Ammon's horn (tissue), 1 donor: ENCODE results near the gene OR6C76.
"Not testable (repeated sequence)": the region's sequence is repeated elsewhere in the genome, so short reads cannot be mapped to it uniquely, and the experiment has no call there.

ENCODE experiments used
- DNase-seq: peaks from one replicate; pipeline ENCODE4 v3.0.0-alpha.2; 2016; ENCODE audit warnings: low spot score

Gene OR6C76

DNA sequence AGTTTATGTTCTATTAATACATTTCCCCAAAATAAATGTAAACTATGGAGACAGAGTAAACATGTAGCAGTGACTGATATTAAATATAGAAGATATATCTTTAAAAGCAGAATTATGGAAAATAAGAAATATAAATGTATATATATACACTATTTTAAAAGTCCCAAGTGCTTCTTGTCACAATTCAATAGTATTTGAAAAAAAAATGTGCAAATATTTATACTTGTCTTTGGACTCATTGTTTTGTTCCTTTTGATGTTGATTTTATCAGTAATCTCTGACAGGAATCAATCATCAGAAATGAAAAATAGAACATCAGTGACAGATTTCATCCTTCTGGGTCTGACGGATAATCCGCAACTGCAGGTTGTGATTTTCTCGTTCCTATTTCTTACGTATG lies at the start of gene OR6C76:
Gene OR6C76, plus strand, starts transcription at position 301 of the 400 bp plus-strand sequence. Its CDS starts 0 bp downstream, at position 301.
- DNase-seq, result no peak

DNA sequence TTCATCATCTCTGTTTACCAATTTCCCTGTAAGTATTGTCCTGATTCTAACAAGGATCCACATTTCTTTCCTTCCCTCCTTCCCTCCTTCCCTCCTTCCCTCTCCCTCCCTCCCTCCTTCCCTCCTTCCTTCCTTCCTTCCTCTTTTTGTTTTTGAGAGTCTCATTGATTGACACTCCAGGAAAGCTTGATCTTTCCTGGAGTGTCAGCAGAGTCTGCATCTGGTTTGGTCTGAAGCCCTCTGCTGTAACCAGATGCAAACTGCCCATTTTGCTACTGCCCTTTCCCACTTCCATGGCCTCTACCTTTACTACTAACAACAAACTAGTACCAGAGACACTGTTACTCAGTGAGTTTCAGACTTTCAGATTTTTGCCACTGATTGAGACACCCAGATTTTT lies 40.2 kb upstream of the OR6C76 start:
- no peak for DNase-seq

DNA sequence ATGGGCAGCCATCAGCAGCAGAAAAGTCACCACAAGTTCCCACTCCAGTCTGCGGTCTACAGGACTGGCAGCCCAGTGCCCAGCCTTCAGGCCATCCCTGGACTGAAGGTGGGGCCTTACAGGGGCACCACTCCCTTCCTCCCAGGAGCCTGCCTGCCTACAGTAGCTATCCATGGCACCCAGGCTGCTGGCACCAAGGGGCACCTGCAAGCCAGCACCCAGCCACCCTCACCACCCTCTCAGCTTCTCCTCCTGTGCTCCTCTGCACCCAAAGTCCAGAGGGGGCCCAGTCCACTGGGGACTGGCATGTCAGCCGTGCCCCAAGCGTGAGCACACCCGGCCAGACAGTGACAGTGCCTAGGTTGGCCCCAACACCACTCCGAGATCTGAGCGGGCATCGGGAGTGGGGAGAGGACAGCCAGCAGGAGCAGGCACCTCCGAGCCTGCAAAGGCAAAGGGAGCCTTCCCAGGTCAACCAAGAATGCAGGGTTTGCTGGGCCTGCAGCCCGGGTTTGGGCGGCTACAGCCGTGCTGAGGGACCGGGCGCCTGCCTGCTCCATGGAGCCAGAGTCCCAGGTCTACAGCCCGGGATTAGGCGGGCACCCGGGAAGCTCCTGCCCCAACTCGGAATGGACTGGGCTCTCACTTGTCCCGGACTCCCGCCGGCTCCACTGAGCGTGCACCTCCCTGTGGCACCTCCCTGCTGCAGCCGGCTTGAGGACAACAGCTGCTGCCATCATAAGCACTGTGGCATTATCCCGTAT lies 33.8 kb upstream of the OR6C76 start:
- no peak for DNase-seq

DNA sequence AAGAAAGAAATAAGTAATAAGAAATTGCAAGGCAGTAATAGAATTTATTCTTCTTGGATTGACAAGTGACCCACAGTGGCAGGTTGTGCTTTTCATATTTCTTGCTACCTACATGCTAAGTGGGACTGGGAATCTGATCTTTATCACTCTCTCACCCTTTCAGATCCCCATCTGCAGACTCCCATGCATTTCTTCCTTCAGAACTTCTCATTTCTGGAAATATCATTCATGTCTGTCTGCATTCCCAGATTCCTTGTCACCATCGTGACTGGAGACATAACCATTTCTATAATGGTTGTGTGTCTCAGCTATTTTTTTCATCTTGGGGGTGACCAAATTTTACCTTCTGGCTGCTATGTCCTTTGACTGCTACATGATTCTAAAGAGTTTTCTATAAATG lies 29.7 kb upstream of the OR6C76 start:
- no peak for DNase-seq

DNA sequence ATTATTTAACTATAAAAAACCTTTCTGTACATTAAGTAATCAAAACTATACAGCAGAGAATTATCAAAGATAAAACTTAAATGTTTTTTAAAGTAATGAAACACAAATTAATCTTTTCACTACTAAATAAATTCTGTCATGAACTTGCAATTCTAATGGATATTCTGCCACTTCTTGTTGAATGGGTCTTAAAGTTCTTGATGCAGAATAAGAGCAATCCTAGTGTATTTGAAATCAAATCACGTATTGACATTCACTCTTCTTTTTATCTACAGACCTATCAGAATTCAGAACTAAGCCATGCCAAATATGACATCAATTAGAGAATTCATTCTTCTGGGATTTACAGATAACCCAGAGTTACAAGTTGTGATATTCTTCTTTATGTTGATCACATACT lies 25.8 kb upstream of the OR6C76 start, which contains the start of gene OR6C65:
Gene OR6C65, plus strand, starts transcription at position 301 of the 400 bp plus-strand sequence. Its CDS starts 0 bp downstream, at position 301.
- DNase-seq, result no peak

DNA sequence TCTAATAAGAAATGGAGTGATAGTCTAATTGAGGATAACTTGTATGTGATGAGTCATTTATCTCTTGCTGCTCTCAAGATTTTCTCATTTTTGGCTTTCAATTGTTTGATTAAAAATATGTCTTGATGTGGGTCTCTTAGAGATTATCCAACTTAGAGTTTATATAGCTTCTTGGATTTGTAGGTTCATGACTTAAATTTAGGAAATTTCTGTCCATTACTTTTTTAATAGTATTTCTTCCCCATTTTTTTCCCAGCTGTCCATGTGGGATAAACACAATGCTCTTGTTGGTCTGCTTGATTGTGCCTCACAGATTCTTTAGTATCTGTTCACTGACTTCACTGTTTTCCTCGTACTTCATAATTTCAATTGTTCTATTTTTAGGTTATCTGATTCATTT lies 18.2 kb upstream of the OR6C76 start:
- no peak for DNase-seq

DNA sequence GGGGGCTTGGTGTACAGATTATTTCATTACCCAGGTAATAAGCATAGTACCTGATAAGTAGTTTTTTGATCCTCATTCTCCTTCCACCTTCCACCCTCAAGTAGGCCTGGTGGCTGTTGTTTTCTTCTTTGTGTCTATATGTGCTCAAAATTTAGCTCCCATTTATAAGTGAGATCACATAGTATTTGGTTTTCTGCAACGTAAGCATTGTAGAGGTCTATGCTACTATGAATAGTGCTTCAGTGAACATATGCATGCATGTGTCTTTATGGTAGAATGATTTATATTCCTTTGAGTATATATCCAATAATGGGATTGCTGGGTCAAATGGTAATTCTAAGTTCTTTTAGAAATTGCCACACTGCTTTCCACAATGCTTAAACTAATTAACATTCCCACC lies 16.9 kb upstream of the OR6C76 start:
- not testable (repeated sequence) for DNase-seq

DNA sequence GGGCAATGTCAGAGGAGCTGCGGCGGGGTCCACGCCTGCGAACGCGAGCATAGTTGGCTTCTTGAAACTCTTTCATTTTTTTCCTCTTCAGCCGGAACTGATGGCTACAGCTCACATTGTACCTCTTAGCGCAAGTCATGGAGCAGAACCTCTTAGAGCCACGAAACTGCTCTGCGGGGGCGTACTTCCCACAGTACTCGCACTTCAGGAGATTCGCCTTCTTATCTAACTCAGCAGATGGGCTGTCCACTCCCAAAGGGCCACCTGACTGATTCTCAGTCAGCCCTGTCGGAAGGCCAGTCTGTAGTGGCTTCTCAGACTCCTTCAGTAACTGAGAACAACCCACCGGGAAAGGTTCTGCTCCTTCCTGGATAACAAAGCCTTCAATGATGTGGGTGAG lies 13.9 kb upstream of the OR6C76 start:
- DNase-seq, result not testable (repeated sequence)

DNA sequence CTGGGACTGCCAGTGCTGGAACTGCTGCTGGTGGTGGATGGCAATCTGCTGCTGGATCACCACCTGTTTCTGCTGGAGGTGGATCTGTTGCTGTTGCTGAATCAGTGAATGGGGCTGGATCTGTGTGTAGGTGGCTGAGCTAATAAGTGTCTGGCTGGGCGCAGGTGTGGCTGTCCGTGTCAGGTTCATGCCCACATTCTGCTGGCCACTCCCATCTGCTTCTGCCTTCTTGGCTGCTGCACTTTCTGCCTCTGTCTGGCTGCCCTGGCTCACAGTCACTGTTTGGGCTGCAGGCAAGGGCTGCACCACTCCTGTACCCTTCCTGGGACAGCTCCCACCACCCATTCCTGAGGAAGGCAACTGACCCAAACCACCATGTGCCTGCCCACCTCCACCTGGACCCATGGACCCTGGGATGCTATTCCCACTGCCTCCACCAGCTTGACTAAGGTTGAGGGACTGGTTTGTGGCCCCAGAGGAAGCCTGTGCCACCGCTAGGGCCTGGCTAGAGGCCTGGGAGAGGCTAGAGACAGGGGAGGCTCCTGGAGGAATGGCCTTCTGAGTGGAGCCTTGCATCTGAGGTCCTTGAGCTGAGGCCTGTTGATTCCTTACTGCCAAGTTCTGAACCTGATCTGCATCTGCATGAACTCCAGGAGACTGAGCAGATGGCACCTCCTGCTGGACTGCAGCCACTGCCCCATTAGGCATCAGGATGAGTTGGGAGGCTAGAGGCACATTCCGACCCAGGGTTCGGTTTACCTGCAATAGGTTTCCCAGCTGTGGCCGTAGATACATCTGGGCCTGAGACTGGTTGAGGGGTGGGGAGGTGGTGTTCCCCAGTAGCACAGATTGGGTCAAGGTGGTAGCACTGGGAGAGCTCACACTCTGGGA lies 12.3 kb upstream of the OR6C76 start:
- DNase-seq, result not testable (repeated sequence)

DNA sequence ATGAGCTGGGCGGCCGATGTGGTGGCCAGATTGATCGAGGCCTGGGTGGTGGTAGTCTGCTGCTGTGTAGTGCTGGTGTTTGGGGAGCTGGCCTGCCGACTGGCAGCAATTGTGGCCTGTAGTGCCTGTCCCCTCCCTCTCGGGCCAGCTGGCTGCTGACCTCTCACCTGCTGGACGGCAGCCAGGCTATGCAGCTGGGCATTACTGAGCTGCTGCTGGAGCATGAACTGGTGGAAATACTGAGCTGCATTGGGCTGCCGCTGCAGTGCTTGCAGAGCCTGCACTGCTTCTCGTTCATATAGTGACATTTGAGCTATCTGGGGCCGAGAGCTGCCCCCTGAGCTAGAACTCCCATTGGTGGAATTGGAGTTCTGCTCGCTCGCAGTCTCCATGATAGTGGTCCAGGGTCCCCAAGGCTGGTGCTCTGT lies 11.6 kb upstream of the OR6C76 start:
- not testable (repeated sequence) for DNase-seq

DNA sequence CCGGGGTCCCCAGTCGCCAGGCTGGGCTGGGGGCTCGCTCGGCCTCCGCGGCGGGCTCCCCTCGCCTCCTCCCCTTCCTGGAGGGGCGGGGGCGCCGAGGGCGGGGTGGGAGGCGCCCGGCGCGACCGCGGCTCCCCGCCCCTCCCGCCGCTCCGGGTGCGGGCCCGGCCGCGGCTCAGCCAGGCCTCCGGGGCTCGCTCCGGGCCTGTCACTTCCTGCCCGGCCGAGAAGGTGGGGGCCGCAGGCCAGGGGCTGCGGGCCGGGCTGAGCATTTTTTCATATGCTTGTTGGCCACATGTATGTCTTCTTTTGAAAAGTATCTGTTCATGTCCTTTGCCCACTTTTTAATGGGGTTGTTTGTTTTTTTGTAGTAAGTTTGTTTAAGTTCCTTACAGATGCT lies 11.2 kb upstream of the OR6C76 start:
- not testable (repeated sequence) for DNase-seq

DNA sequence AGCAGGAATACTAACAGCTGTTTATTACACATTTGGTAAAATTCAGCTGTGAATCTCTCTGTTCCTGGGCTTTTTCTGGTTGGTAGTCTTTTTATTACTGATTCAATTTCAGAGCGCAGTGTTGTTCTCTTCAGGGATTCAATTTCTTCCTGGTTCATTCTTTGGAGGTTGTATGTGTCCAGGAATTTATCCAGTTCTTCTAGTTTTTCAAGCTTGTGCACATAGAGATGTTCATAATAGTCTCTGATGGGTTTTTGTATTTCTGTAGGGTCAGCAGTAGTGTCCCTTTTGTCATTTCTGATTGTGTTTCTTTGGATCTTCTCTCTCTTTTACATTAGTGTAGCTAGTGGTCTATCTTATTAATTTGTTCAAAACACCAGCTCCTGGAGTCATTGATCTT lies 9.1 kb upstream of the OR6C76 start:
- no peak for DNase-seq

DNA sequence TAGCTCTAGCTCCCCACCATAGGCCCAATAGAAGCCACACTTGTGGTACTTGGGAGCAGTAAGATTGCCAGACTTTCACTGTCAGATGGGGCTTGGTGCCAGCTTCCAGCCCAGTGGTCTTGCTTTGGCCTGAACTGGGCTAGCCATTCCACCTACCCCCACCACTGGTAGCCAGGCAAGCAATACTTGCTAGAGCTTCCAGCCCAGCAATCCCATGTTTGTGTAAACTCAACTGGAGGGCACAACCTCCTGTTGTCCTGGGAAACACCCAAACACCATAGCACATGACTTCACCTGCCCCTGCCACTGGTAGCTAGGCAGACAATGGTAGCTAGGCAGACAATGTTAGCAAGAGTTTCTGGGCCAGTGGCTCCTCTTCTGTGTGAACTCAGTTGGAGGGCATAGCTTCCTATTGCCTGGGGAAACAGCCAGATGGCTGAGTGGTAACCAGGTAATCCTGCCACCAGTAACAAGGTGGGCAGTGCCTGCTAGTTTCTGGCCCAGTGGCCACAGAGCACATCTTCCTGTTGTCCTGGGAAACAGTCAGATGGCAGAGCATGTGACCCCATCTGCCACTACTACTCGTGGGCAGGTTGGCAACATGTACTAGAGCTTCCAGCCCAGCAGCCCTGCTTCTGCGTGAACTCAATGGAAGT lies 5.6 kb upstream of the OR6C76 start:
- DNase-seq, result no peak

DNA sequence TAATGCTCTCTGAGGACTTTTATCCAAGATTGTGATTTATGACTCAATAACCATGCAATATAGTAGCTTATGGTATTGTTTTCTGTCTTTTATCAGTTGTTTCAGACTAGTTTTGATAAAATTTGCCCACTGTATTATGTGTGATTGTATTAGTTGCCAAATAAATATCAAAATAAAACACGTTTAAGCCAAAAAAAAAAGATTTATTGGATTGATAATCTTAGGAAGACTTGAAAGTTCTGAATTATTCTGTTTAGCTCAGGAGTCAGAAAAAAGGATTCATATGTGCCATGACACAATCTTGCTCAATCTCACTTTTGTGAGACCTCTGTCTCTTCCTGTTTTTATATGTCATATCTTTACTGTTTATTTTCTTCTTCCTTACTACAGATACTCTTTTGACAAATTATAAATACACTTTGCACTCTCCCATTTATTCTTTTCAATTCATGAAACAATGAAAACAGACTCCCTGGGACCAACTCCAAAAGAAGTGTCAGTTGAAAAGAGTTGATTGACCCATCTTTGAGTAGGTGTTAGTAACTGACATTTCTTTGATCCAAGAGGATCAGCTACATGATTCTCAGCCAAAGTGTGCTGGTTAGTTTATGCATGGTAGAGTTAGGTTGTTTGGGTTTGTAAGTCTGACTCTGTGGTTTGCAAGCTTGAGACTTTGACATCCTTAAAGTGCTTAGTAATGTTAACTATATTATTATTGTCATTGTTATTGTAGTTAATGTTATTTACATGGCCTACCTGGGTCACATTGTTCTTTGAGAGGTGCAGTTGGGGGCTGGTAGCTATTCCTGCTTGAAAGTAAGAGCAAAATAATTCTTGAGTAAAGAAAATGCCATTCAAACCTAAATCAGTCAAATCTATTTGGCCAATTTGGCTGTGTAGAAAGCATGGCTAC lies 2.5 kb downstream of the OR6C76 start:
- no peak for DNase-seq

DNA sequence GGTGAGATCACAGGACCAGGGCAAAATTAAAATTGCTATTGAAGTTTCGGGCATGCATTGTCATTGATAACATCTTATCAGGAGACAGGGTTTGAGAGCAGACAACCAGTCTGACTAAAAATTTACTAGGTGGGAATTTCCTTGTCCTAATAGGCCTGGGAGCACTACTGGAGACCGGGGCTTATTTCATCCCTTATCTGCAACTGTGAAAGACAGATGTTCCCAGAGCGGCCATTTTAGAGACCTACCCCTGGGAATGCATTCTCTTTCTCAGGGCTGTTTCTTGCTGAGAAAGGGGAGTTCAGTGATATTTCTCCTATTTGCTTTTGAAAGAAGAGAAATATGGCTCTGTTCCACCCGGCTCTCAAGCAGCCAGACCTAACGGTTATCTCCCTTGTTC lies 15.2 kb downstream of the OR6C76 start:
- DNase-seq, result not testable (repeated sequence)

DNA sequence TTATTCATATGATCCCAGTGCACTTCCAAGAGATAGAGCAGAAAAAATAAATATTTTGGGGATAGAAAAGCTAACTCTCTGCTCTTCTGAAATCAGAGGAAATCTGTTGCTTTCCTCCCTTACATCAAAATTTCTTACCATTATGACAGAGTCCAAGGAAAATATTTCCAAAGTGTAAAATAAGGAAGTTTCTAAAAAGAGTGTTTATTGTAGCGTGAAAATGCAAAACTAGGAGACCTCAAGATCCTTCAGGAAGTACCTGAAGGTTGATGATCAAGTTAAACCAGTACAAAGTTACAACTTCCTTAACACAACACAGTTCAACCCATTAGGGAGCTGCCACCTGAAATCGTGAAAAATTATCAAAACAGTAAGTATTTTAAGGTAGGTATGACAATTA lies 17.7 kb downstream of the OR6C76 start, which contains the start of gene OR6C2:
Gene OR6C2, plus strand, starts transcription at position 301 of the 400 bp plus-strand sequence. CDS start 8,138 bp downstream, outside the sequence.
- no peak for DNase-seq

DNA sequence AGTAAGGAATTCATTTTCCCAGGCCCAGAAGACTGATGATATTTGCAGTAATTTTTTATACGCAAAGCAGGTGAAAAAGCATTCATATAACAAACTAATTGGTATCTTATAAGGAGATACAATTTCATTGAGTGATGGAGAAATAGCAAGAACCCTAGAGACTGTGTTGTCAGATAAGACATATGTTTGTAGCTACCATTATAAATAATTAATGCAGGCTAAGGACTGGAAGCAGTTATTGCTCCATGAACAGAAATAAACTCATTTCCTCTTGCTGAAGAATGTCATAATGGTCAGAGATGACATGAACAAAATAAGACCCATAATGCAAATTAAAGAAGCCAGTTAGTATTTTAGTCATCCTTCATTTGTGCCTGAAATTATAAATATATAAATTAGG lies 19.3 kb downstream of the OR6C76 start:
- no peak for DNase-seq

DNA sequence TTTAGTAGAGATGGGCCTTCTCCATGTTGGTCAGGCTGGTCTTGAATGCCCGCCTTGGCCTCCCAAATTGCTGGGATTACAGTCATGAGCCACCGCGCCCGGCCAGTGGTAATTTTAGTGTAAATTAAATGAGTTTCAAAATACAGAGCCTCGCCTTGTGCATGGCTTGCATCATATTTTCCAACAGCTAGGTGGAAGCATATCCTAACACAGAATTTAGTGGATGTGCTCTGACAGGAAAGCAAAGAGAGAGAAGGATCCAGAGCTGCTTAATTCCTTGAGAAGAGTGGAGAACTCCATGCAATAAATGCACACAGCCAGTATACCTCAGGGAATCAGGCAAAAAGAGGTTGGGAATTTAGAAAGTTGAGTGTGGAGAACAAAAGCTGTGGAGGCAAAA lies 20.3 kb downstream of the OR6C76 start:
- peak; percentile 2 for DNase-seq

DNA sequence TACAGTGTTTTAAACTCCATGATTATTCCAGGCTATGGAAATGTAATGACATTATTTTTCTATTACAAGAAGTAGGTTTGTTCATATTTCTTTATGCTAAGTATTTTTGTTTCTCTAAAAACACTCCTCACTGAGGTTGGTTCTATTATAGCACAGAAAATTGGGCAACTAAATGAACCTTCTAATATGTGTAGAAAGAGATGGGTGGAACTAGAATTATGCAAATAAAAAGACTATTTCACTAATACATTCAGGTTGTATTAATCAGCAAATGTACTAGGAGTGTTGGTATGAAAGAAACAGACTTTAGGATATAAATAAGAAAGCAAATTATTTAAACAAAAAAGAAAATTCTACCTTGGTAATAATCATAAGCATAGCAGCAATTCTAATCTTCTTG lies 22.8 kb downstream of the OR6C76 start:
- DNase-seq, result no peak

DNA sequence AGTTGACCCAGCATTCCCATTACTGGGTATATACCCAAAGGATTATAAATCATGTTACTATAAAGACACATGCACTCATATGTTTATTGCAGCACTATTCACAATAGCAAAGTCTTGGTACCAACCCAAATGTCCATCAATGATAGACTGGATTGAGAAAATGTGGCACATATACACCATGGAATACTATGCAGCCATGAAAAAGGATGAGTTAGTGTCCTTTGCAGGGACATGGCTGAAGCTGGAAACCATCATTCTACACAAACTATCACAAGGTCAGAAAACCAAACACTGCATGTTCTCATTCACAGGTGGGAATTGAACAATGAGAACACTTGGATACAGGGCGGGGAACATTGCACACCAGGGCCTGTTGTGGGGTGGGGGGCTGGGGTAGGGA lies 38.9 kb downstream of the OR6C76 start:
- DNase-seq, result not testable (repeated sequence)

DNA sequence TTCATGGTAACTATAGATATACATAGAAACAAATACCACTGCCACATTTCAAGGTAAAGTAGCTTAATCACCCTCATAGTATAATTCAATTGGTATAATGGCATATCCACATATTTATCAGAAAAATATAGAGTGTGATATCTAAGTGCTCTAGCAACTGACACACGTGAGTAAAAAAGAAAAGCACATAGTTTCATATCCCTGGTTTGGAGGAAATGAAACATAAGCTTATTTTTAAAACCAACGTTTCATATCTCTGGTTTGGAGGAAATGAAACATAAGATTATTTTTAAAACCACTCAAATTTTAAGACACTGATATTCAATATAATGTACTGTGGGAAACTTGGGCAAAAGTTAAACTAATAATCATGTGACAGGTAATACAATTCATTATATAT lies 41.8 kb downstream of the OR6C76 start:
- DNase-seq, result no peak
